HepG2 (cell line): Measurements from ENCODE around the gene ESRRB.

Source experiments
- EZH2 ChIP-seq: conservative IDR thresholded peaks from 2 replicates; pipeline ENCODE4 v1.6.1; 2012; ENCODE audit warnings: mild to moderate bottlenecking, low read depth, low read length, moderate library complexity
- HNF4G ChIP-seq, 2 experiments: sonication (generic) in 1 of 2; formaldehyde crosslinking in 1 of 2; IDR thresholded peaks; 2 replicates each; pipeline versions ENCODE4 v1.4.0 to v1.6.1; 2011 to 2020; ENCODE audit warnings: borderline replicate concordance in 2 of 2, low read depth in 2 of 2, mild to moderate bottlenecking in 2 of 2, low read length in 1 of 2, missing genetic modification reagents in 1 of 2, moderate library complexity in 1 of 2
- KLF16 ChIP-seq, 2 experiments: sonication (generic) in 1 of 2; formaldehyde crosslinking in 1 of 2; IDR thresholded peaks; 2 replicates each; pipeline versions ENCODE4 v1.6.1 to v1.8.0; 2016 to 2023; ENCODE audit warnings: missing genetic modification reagents in 2 of 2, missing compliant biosample characterization in 1 of 2
- NBN ChIP-seq: fragments of 450-650 bp; conservative IDR thresholded peaks from 2 replicates; pipeline ENCODE4 v1.6.1; 2017
- NFYB ChIP-seq: sonication (generic); formaldehyde crosslinking; IDR thresholded peaks from 2 replicates; pipeline ENCODE4 v1.4.0; 2020; ENCODE audit warnings: missing genetic modification reagents
- RFX5 ChIP-seq: IDR thresholded peaks from 2 replicates; pipeline ENCODE4 v1.6.1; 2011; ENCODE audit warnings: low read depth, low read length, improper control_type of control experiment
- SYNCRIP ChIP-seq: fragments of 200-400 bp; formaldehyde crosslinking; IDR thresholded peaks from 2 replicates; pipeline ENCODE4 v1.6.1; 2018; ENCODE audit warnings: mild to moderate bottlenecking, low read depth, low read length; ENCODE audit not compliant: insufficient read depth
- TCF12 ChIP-seq, 2 experiments: fragments of 450-650 bp in 1 of 2; sonication (generic) in 1 of 2; formaldehyde crosslinking in 1 of 2; IDR thresholded peaks; 2 replicates each; pipeline versions ENCODE4 v1.6.1 to v1.8.0; 2017 to 2022; ENCODE audit warnings: antibody characterized with exemption in 1 of 2, mild to moderate bottlenecking in 1 of 2, missing genetic modification reagents in 1 of 2, moderate library complexity in 1 of 2
- ZNF253 ChIP-seq: sonication (generic); formaldehyde crosslinking; IDR thresholded peaks from 2 replicates; pipeline ENCODE4 v1.8.0; 2022; ENCODE audit warnings: mild to moderate bottlenecking, missing genetic modification reagents, borderline replicate concordance

- TF ChIP-seq ZNF253 (CRISPR knock-in tag) (no peak), RFX5 (no peak), KLF16 (CRISPR knock-in tag; IDR thresholded peaks at IDR 0.05) (no peak), NBN (no peak), HNF4G (IDR thresholded peaks at IDR 0.05; ENCODE audit: borderline replicate concordance, low read depth, low read length) (no peak), HNF4G (CRISPR knock-in tag; IDR thresholded peaks at IDR 0.05; ENCODE audit: borderline replicate concordance, low read depth) (no peak), TCF12 (IDR thresholded peaks at IDR 0.05) (no peak), TCF12 (CRISPR knock-in tag; IDR thresholded peaks at IDR 0.05) (no peak), EZH2 (no peak), SYNCRIP (no peak), NFYB (no peak)
Measured at GRCh38 chr14:76518366-76518765, 142.4 kb downstream of the ESRRB start.
